GM12801 (cell line): ENCODE measurements around the gene PLD4.

ENCODE experiments used
- TF ChIP-seq, protein P1 (sequence below): IDR thresholded peaks from one replicate; pipeline ENCODE4 v1.5.1; 2011; ENCODE audit warnings: control low read depth; ENCODE audit not compliant: insufficient read length; ENCODE audit errors: extremely low read depth

The PLD4 gene

GRCh38 chr14:104899781-104900180, 24.9 kb upstream of the PLD4 start:
- TF ChIP-seq, protein P1, sequence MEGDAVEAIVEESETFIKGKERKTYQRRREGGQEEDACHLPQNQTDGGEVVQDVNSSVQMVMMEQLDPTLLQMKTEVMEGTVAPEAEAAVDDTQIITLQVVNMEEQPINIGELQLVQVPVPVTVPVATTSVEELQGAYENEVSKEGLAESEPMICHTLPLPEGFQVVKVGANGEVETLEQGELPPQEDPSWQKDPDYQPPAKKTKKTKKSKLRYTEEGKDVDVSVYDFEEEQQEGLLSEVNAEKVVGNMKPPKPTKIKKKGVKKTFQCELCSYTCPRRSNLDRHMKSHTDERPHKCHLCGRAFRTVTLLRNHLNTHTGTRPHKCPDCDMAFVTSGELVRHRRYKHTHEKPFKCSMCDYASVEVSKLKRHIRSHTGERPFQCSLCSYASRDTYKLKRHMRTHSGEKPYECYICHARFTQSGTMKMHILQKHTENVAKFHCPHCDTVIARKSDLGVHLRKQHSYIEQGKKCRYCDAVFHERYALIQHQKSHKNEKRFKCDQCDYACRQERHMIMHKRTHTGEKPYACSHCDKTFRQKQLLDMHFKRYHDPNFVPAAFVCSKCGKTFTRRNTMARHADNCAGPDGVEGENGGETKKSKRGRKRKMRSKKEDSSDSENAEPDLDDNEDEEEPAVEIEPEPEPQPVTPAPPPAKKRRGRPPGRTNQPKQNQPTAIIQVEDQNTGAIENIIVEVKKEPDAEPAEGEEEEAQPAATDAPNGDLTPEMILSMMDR, result no peak

DNA sequence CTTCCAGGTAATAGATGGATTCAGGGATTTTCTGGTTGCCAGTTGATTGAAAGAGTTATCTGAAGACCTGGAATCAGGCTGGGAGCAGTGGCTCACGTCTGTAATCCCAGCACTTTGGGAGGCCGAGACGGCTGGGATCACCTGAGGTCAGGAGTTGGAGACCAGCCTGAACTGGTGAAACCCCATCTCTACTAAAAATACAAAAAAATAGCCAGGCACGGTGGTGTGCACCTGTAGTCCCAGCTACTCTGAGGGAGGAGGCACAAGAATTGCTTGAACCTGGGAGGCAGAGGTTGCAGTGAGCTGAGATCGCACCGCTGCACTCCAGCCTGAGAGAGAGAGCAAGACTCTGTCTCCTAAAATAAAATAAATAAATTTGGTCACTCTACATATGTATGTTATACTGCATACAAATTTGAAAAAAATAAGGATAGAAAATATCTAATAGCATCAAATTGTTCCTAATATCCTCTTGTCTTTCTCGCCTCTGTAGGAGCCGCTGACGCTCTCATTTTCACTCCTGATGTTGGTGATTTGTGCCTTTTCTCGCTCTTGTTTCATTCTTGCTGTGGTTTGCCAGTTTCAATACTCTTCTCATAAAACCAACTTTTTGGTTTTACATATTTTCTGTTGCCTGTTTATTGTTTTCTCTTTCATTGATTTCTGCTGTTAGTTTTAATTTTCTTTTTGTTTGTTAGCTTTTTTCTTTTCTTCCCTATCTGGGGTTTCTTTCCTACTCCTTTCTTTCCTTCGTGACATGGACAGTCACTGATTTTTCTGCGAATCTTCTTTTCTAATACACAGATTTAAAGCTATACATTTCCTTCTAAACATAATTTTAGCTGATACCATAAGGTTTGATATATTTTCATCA, 23.8 kb upstream of the PLD4 start:
- TF ChIP-seq, protein P1, result no peak

DNA sequence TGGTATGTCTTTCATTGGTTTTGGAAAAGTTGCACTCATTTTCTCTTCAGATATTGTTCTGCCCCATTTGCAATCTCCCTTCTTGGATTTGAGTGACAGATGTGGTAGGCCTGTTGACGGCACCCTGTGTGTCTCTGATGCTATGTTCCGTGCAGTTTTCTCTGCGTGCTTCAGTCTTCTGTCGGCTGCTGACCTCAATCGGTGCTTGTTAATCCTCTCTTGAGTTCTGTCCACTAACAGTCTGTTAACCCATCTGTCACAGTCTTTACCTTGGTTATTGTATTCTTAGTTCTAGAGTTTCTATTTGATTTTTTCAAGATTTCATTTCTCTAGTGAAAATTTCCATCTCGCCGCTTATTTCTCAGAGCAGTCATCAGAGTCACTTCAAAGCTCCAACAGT, 20.7 kb upstream of the PLD4 start:
- TF ChIP-seq, protein P1, result no peak

- TF ChIP-seq, protein P1, result no peak
Measured at GRCh38 chr14:104908303-104908702, 16.4 kb upstream of the PLD4 start.

GRCh38 chr14:104912053-104912452, 12.6 kb upstream of the PLD4 start:
- TF ChIP-seq, protein P1, result no peak

DNA sequence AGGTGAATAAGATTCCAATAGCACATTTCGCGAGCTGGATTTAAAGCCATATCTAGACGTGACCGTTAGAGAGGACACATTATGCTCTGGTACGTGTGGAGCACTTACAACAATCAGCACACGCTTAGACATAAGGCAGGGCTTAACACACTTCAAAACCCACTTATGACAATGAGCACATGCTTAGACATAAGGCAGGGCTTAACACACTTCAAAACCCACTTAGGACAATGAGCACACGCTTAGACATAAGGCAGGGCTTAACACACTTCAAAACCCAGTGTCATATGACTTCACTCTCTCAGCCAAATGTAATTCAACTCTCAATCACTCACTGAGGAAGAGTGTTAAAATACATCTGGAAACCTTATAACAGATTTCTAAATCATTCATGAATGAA, 11.2 kb upstream of the PLD4 start:
- TF ChIP-seq, protein P1, result no peak

DNA sequence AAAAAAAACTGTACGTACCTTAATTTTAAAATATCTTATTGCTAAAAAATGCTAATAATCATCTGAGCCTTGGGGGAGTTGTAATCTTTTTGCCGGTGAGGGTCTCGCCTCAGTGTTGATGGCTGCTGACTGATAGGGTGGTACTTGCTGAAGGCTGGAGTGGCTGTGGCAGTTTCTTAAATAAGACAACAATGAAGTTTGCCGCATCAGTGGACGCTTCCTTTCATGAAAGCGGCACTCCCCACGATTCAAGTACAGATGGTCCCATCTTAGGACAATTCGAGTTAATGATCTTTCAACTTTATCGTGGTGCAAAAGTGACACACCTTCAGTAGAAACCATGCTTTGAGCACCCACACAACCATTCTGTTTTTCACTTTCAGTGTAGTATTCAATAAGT, 7.6 kb upstream of the PLD4 start:
- TF ChIP-seq, protein P1, result no peak
